Limb (tissue), 2 donors: ENCODE data around the gene TCAP.

Source experiments
- DNase-seq, 2 donors: peaks; one replicate each; pipeline ENCODE4 v3.0.0-alpha.2; 2016; ENCODE audit errors: extremely low spot score in 2 of 2

TCAP gene

GRCh38 chr17:39648616-39649366 lies 16.4 kb upstream of the TCAP start:
- DNase-seq, result no peak

GRCh38 chr17:39650121-39650579 lies 15.0 kb upstream of the TCAP start:
- DNase-seq, result no peak

GRCh38 chr17:39651923-39652586 lies 13.1 kb upstream of the TCAP start:
- no peak for DNase-seq

- no peak for DNase-seq
These were observed 12.4 kb upstream of the TCAP start for GRCh38 chr17:39652587-39653315.

GRCh38 chr17:39653316-39653661 lies 11.9 kb upstream of the TCAP start:
- DNase-seq, result no peak

GRCh38 chr17:39653662-39654331 lies 11.4 kb upstream of the TCAP start:
- no peak for DNase-seq

GRCh38 chr17:39655105-39655504 lies 10.0 kb upstream of the TCAP start:
- no peak for DNase-seq

GRCh38 chr17:39658346-39658745 lies 6.8 kb upstream of the TCAP start:
- DNase-seq, result no peak

GRCh38 chr17:39658760-39659159 lies 6.4 kb upstream of the TCAP start:
- no peak for DNase-seq

- DNase-seq, result no peak
These were observed 5.7 kb upstream of the TCAP start for GRCh38 chr17:39659279-39660010.

GRCh38 chr17:39660011-39660360 lies 5.2 kb upstream of the TCAP start:
- DNase-seq, result no peak

- DNase-seq, result peak in 1 of 2 donors; percentile 52
These were observed 4.5 kb upstream of the TCAP start for GRCh38 chr17:39660397-39661385.

GRCh38 chr17:39661744-39662541 lies 3.2 kb upstream of the TCAP start:
- DNase-seq, result no peak

- DNase-seq, result no peak
These were observed 2.4 kb upstream of the TCAP start for GRCh38 chr17:39662551-39663339.

- no peak for DNase-seq
These were observed 1.8 kb upstream of the TCAP start for GRCh38 chr17:39663340-39663687.

- DNase-seq, result no peak
These were observed 1.2 kb upstream of the TCAP start for GRCh38 chr17:39663688-39664580.

GRCh38 chr17:39665642-39666224 lies 584 bp downstream of the TCAP start:
- DNase-seq, result peak in 1 of 2 donors; percentile 51
